Kidney tubule cell (primary cell): ENCODE results near the gene FABP1.
A peak's percentile ranks its signal among the peaks of the same experiment; 100 is the strongest.

ENCODE experiments used
- DNase-seq: peaks from one replicate; pipeline ENCODE4 v3.0.0-alpha.2; 2018; ENCODE audit warnings: low spot score

FABP1 gene

GRCh38 chr2:88114889-88115288 is 13.0 kb downstream of the FABP1 start:
- no peak for DNase-seq

- no peak for DNase-seq
These were observed 14.8 kb downstream of the FABP1 start for GRCh38 chr2:88113069-88113468.

- DNase-seq = no peak
These were observed 17.0 kb downstream of the FABP1 start for GRCh38 chr2:88110830-88111229.

- DNase-seq = no peak
These were observed 19.1 kb downstream of the FABP1 start for GRCh38 chr2:88108796-88109195.

GRCh38 chr2:88100489-88100858 is 27.4 kb downstream of the FABP1 start:
- DNase-seq = no peak

- peak; percentile 60 for DNase-seq
These were observed 27.9 kb downstream of the FABP1 start for GRCh38 chr2:88099798-88100488.

- DNase-seq = no peak
These were observed 29.3 kb downstream of the FABP1 start for GRCh38 chr2:88098558-88098900.

GRCh38 chr2:88097891-88098557 is 29.8 kb downstream of the FABP1 start:
- DNase-seq = no peak

GRCh38 chr2:88097192-88097591 is 30.7 kb downstream of the FABP1 start:
- no peak for DNase-seq

- DNase-seq = no peak
These were observed 31.2 kb downstream of the FABP1 start for GRCh38 chr2:88096708-88097107.

GRCh38 chr2:88095022-88095421 is 32.8 kb downstream of the FABP1 start:
- no peak for DNase-seq

- no peak for DNase-seq
These were observed 35.1 kb downstream of the FABP1 start for GRCh38 chr2:88092773-88093172.

- no peak for DNase-seq
These were observed 35.9 kb downstream of the FABP1 start for GRCh38 chr2:88091943-88092342.

- DNase-seq = no peak
These were observed 37.2 kb downstream of the FABP1 start for GRCh38 chr2:88090446-88091283.

- no peak for DNase-seq
These were observed 38.9 kb downstream of the FABP1 start for GRCh38 chr2:88088999-88089398.

- DNase-seq = no peak
These were observed 40.1 kb downstream of the FABP1 start for GRCh38 chr2:88087763-88088162.

GRCh38 chr2:88087073-88087472 is 40.8 kb downstream of the FABP1 start:
- no peak for DNase-seq

GRCh38 chr2:88086401-88086800 is 41.5 kb downstream of the FABP1 start:
- DNase-seq = no peak

GRCh38 chr2:88085602-88086001 is 42.3 kb downstream of the FABP1 start:
- DNase-seq = no peak

GRCh38 chr2:88085099-88085498 is 42.8 kb downstream of the FABP1 start:
- DNase-seq = no peak

- DNase-seq = no peak
These were observed 45.1 kb downstream of the FABP1 start for GRCh38 chr2:88082781-88083180.

GRCh38 chr2:88081924-88082608 is 45.8 kb downstream of the FABP1 start:
- no peak for DNase-seq

- peak; percentile 39 for DNase-seq
These were observed 47.3 kb downstream of the FABP1 start for GRCh38 chr2:88080545-88080944.
